GM18502 (cell line): ENCODE measurements around the gene IRF4.

Experiments
- ATAC-seq: cut with Tn5 transposase; IDR thresholded peaks from one replicate; pipeline ENCODE4 v1.9.1; 2021; ENCODE audit warnings: mild to moderate bottlenecking; ENCODE audit not compliant: unreplicated experiment, poor library complexity

The IRF4 gene

DNA sequence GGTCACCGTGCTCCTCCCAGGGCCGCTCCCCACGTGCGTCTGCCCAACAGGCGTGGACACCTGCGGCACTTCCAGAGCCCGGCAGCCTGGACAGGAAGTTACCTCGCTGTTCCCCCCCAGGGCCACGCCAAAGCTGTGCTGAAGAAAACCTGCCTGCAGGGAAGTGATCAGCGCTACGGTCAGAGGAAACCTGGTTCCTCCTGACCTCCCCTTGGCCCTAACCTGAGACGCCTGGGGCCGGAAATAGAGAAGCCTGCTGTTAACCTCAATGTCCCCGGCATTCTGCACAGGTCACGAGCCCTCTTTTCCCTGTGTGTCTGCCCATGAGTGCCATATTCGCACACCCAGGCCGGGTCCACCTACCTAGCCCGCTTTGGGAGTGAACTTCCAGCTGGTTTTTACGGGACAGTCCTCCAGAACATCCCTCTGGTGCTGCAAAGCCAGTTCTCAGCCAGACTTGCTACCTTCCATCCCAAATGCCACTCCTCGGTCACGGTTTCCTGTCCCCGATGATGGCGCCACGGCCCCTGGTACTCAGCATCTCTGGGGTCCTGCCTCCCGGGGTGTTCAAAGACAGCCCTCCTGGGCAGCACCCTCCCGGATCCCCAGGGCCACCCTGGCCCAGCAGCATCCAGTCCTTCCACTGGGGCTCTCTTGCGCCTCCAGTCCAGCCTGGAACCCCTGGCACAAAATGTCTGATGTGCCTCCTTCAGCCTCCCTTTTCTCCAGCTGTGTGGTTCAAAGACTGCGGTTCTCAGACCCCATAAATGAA, 12.0 kb upstream of the IRF4 start:
- peak; percentile 40 for ATAC-seq

DNA sequence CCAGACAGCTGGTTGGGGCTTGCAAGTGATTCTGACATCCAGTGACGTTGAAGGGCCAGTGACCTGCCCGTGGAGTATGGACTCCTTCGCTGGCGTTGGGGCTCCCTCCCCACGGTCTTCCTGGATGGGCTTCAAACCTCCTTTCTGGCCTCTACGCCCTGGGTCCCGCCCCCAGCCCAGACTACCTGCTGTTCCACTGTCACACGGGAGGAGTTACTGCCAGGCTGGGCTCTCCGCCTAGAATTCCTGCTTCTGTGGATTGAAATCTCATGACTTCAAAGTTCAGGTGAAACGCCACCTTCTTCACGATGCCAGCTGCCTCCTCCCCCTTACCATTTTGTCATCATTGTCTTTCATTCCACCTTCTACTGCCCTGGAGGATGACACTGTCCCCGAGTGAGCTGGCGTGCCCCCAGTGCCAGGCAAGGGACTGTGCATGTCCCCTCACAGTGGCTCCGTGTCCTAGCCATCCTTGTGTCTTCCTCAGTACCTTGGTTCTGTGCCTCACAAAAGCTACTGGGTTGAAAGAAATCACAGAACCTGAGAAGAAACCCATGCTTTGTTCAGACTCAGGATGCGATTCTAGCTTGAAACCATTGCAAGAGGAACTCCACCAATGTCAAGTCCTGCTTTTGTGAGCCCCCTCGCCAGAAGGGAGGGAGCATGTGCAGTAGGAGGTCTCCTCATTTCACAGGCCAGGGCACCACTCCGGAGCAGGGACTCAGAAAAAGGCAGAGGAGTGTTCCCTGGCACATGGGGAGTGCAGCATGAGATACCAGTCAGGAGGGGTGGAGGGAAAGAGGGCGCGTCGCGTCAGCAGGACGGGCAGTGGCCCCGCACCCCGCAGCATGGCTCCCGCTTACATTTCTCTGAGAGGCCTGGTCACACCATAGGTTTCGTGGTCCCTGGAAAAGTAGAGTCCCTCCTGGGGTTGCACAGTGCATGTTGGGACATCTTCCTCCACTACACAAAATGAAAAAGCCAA, 11.0 kb upstream of the IRF4 start:
- no peak for ATAC-seq

DNA sequence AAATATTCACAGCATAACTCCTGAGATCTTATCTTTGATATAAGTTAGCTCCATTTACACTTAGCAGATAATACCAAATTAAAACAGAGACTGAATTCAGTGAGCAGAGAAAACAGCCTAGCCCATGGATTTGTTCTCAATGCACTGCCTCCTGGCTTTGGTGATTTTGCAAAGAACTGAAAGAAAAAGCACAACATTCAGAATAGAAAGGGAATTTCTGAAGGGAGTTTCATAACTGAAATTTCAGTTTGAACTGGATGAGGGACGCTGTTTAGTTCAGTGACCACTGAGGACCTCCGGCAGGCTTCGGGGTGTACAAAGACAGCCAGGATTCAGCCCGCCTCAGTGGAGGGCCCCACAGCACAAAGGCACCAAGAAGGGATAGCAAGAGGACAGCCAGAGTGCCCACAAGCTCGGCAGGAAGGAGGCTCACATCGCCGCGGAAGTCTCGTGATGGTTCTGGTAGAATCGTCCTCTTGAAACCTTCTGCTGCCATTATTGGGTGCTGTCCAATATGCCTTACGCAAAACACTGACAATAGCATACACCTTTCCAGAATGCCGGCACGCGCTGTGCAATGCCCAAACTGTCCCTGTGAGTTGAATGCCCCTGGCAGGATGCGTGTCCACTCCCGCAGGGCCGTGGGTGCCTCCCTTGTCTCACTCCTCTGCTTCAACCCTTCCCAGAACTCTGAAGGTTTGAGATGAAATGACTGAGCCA, 9.7 kb upstream of the IRF4 start:
- ATAC-seq, result no peak

DNA sequence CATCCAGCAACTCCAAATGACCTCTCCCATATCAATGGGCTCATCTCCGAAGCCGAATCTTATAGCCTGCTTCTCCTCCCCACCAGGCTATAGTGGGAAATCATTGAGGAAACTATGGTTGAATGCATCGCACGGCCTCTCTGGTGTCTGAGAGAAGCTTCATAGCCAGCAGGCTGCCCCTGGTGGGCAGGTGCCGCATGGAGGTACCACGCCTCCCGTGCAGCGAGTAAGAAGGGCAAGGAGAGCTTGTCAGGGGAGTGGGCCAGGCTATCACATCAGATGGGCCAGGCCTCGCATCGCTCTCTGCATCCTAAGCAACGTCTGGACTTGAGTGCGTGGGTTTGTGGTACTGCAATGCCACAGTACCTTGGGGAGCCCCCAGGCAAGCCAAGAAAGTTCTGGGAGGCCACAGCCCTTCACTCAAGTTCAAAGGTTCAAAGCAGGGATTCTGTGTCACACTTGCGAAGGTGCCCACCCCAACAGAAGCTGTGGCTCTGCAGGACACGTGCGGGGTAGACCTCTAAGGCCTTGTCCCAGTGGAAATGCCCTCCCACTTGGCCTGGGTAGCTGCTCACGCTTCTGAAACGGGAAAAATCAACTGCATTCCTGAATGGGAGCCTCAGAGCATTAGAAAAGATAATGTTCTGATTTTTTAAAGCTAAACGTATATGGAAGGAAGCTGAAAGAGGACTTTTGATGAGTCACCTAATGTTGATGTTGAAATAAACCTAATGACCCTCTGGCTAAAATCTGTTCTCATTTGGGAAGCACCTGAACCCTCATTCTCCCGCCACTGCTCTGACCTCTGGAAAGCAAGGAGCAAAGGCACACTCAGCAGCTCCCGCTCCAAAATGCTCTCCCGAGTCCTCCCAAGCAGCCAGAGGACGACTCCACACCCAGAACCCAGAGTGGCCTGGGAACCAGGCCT, 8.4 kb upstream of the IRF4 start:
- no peak for ATAC-seq

DNA sequence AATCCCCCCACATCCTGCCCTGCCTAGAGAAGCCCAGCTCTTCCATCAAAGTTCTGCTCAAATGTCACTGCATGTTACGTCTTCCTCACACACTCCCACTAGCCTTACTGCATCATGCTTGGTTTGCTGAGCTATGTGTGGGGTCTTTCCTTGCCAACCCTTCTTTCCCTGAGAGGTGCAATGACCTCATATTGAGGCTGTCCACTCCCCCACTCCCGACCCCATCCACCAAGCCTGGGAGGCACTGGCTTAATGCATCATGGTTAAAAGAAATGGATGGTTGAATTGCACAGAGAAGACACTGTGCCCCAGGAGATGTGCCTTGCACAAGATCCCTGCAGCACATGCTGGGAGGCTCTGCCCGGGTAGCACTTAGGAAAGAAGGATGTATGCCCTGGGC, 7.7 kb upstream of the IRF4 start:
- ATAC-seq, result no peak

DNA sequence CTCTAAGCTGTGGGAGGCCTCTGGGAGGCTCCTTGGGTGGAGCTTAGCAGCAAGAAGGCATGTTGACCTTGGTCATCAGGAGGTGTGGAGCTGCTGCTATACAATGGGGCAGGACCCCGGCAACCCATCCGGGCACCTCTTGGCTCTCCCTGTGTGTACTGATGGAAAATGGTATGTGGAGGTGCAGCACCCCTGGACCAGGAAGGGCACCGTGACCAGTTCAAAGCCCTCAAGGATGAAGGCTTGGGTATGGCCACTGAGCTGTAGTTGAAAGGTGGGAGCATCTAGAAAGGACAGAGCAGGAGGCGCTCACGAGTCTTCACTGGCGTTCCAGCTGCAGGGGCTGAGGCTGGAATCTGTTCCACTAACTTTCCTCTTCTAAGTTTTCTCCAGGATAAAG, 6.7 kb upstream of the IRF4 start:
- ATAC-seq, result no peak

DNA sequence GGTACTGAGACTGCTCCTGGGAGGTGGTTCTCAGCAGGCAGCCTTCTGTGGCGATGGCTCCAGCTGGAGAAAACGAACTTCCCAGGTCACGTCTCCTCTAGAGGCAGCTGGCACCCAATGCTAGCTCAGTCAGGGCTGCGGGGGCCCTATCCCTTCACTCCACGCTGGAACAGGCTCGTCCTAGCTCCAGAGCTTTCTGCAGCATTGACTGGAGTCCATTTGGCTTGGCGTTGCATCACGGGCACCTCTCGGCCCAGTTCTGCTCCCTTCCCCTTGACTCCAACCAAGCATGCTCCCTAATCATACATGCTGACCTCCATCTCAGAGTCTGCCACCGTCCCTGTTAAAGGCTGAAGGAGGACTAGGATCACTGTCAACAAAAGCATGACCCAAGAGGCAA, 5.9 kb upstream of the IRF4 start:
- ATAC-seq, result no peak

DNA sequence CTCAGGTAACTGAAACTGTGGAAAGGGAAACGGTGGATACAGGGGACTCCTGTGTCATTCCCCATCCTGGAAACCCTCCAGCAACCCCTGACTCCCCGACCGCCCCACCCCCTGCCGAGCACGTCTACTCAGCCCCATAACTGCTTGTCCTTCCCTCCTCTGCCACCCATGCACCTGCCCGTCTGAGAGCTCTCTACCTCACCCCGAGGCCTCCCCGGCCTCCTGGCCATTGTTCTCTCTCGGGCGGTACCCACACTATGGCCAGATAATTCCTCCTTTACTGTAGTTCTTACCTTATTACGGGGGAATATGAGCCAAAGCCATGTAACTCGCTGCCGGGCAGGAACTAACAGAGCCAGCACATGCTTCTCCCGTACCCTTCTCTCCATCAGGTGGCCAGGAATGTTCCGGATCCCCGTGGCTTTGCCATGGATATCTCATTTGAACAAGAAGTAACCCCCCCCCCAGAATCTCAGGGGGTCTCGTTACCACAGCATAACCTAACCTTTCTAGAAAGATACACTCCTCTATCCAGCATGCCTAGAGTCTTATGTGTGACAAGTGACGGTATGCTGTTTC, 4.8 kb upstream of the IRF4 start:
- no peak for ATAC-seq

DNA sequence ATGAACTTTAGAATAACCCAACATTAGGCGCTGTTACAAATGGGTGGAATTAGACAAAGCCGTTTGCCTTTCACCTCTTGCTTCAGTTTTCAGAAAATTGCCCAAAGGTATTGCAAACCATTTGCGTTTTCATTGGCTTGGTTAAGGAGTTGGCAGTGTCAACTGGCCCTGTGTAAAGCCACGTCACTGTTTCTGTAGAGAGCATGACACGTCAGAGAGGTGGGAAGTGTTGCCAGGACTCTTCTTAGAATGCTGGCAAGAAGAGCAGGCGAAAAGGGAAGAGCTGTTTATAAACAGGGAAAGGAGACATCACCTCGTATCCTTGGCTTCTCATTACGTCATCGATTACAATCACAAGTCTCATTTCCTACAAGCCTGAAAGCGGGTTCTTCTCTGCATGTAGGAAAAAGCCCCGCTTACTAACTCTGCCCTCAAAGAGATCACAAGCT, 4.2 kb upstream of the IRF4 start:
- ATAC-seq, result no peak

DNA sequence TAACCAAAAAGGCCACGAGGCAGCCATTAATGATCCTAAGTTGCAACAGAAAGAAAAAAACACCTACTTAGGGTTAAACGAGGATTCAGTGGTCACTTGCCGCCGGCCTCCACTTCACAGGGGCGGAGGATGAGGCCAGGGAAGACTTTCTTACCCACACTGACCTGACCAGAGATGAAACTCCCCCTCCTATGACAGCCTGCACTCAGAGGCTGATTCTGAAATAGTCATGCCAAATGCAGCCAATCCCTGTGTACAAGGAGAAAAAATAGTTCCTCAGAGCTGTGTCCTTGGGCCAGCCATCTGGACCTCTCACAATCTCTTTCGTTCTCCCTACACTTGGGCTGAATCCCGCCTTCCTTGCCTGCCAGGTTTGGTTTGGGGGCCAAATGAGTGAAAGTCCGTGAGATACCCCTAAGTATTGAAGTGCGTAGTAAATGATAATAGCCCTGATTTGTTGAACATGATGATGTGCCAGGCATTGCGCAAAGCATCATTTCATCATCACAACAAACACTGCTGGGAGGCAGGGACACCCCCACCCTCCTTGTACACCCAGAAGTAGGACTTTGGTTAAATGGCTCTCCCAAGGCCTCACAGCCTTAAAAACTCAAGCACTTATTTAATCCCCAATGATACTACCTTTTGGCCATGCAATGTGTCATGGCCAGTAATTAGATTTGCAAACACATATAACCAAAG, 3.2 kb upstream of the IRF4 start:
- no peak for ATAC-seq

DNA sequence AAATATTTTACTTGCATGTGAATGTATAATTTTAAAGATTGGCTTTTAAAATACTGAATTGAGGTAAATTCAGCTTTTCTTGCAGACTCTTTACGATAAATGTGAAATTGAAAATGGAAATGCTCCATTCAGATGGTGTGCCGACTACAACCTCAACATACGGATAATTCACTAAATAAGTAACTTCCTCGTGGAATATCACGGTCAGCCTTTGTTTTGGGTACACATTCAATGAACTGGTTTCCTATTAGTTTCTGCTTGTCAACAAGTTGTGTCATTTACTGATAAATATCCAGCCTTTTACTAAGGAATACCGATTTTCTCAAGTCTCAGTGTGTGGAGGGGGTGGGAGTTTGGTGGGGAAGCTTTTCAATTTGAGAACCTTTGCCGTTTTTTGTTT, 2.4 kb upstream of the IRF4 start:
- ATAC-seq, result no peak

DNA sequence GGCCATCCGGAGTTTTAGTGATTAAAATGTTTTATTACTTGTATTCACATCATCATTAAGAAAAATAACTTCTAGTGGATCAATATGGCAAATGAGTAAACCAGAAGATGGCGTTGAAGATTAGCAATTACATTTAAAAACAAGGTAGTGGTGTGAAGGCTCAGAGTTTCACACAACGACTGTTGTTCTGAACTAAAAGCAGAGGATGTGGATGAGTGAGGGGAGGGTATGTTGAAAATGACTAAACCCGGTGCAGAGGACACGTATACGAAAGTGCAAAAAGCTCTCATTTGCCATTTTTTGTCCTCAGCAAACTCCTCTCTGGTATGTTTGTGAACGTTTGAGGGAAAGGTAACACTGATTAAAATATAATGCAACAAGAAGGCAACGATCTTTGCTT, 1.9 kb upstream of the IRF4 start:
- ATAC-seq, result peak; percentile 39

DNA sequence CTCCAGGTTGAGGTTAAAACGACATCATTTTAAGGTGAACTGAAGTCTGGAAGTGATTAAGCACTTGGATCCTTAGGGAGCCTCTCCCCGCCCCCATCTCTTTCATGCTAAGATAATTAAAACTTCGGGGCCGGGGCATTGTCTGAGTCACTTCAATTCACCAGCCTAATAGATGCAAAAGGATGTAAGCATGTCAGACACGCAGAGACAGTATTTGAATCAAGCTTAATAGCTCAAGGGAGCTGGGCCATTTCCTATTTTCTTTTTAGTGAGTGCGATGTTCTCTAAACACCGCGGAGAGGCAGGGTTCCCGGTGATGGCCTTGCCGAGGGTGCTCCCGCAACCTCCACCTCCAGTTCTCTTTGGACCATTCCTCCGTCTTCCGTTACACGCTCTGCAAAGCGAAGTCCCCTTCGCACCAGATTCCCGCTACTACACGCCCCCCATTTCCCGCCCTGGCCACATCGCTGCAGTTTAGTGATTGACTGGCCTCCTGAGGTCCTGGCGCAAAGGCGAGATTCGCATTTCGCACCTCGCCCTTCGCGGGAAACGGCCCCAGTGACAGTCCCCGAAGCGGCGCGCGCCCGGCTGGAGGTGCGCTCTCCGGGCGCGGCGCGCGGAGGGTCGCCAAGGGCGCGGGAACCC, 516 bp upstream of the IRF4 start:
- ATAC-seq, result peak; percentile 27

DNA sequence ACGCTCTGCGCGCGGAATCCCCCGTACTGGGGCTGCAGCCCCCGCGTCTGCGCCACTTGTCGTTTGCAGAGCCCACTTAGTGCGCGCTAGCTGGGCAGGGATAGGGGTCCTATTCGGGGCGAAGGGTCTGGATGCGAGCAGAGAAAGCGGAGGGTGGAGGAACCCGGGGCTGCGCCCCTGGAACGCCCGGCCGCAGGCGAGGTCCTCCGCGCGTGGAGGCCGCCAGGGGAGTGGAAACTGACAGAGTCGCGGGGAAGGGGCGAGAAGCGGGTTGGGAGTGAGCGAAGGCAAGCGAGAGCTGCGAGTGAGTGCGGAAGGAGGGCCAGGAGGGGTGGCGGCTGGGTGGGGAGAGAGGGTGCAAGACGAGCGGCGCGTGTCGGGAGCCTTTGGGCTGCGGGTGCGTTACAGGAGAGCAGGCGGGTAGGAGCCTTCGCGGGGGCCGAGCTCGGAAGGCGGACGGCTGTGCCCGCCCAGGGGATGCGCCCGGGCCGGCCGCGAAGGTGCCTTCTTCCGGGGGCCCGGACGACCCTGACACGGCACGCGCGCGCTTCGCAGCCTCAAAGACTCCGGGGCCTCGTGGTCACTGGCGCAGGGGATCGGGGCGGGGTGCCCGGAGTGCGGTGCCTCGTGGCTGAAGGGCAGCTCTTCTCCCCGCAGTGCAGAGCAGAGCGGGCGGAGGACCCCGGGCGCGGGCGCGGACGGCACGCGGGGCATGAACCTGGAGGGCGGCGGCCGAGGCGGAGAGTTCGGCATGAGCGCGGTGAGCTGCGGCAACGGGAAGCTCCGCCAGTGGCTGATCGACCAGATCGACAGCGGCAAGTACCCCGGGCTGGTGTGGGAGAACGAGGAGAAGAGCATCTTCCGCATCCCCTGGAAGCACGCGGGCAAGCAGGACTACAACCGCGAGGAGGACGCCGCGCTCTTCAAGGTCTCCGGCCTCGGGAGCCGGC, 1.2 kb downstream of the IRF4 start:
- no peak for ATAC-seq

DNA sequence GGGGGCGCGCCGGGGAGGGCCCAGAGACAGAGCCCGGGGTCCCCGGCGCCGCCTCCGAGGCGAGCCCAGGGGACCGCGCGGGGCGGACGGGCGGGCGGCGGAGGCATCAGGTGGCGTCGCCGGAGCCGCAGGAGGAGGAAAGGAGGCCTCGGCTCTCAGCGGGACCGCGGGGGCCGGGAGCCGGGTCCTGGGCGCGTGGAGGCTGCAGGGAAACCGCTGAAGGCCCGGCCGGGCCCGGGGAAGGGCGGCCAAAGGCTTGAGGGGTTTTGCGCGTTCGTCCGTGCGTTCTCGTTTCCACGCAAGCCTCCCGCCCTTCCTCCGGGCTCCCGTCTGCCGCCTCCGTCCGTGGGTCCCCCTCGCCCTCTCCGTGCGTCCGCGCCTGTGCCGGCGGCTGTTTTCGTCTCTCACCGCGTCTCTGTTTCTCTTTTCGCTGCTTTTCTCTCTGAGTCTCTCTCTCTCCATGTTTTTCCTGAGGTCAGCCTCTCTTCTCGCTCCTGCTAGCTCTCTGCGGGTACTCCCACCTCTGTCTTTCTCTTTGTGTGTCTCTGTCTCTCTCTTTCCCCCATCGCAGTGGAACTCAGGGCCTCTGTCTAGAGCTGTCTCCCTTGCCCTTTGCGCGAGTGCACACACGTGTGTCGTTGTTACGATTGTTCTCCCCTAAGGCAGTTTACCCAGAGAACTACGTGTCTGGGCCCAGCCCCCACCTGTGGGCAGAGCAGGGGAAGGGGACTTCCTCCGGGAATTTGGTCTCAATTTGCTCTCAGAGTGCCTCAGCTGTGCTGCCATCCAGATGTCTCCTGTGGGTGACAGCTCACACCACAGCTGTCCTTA, 2.1 kb downstream of the IRF4 start:
- no peak for ATAC-seq

DNA sequence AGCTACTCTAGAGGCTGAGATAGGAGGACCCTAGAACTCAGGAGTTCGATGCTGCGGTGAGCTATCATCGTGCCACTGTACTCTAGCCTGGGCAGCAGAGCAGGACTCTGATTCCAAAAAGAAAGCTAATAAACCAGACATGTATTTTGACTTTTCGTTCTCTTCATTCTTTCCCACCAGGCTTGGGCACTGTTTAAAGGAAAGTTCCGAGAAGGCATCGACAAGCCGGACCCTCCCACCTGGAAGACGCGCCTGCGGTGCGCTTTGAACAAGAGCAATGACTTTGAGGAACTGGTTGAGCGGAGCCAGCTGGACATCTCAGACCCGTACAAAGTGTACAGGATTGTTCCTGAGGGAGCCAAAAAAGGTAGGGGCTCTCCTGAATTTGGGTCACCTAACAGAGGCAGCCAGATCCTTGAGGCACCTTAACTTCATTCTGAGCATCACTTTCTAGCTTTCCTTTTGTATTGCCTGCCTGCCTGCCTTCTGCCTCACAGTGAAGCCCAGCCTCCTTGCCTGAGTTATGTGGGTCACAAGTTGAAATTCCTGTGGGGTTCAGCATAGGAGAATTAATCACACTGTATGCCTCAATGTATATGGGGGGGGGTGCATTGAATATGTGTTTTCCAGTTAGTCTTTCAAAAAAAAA, 3.2 kb downstream of the IRF4 start:
- no peak for ATAC-seq
